IMR-90 (cell line): ENCODE measurements around the gene CATSPER1. TPM values are rescaled to one million over a fixed set of nuclear protein-coding genes. Genes with fewer than 3 reads are reported as not detected.

Experiments
- ATAC-seq: fragments of 200-7000 bp; cut with Tn5 transposase; 2 replicates; pipeline ENCODE4 v1.9.1; 2020; ENCODE audit warnings: low read depth, mild to moderate bottlenecking, moderate library complexity
- BruUV-seq: library from RNA; stranded (reverse); fragments of 400-500 nt; replicated peaks from 2 replicates; lab custom pipeline; 2021; lab: Mats Ljungman, UMichigan
- CTCF ChIA-PET: fragments of 300-600 bp; formaldehyde crosslinking; extraction: SDS; loops from one replicate; lab custom pipeline; 2021; ENCODE audit warnings: antibody characterized with exemption; lab: Yijun Ruan, JAX
- POLR2A ChIA-PET: fragments of 300-600 bp; sonication (Branson Sonifier 250); formaldehyde crosslinking; loops from one replicate; lab custom pipeline; 2022; ENCODE audit warnings: antibody characterized with exemption; ENCODE audit not compliant: unreplicated experiment; lab: Charles Lee
- DNase-seq: peaks from one replicate; pipeline ENCODE4 v3.0.0; 2013
- H2AFZ ChIP-seq: replicated peaks from 2 replicates; pipeline ENCODE3; 2013; ENCODE audit warnings: low read length, mild to moderate bottlenecking; ENCODE audit not compliant: poor library complexity
- H2AK5ac ChIP-seq: 2 replicates; pipeline ENCODE4 v1.6.1; 2013; ENCODE audit warnings: low read depth, low read length, inconsistent platforms
- H2AK9ac ChIP-seq: replicated peaks from 2 replicates; pipeline ENCODE3; 2013; ENCODE audit warnings: mild to moderate bottlenecking, low read depth, low read length, moderate library complexity; ENCODE audit not compliant: poor library complexity
- H2BK120ac ChIP-seq: 2 replicates; pipeline ENCODE4 v1.6.1; 2013; ENCODE audit warnings: low read depth, low read length, inconsistent platforms
- H2BK15ac ChIP-seq: 3 replicates; pipeline ENCODE4 v1.6.1; 2013; ENCODE audit warnings: low read depth, low read length, inconsistent platforms
- H2BK20ac ChIP-seq: 2 replicates; pipeline ENCODE4 v1.6.1; 2013; ENCODE audit warnings: low read depth, mild to moderate bottlenecking, inconsistent platforms, low read length, moderate library complexity
- H2BK5ac ChIP-seq: 2 replicates; pipeline ENCODE4 v1.6.1; 2013; ENCODE audit warnings: mild to moderate bottlenecking, low read depth, low read length, inconsistent platforms; ENCODE audit not compliant: poor library complexity, severe bottlenecking
- H3K14ac ChIP-seq: replicated peaks from 2 replicates; pipeline ENCODE4 v1.6.1; 2013; ENCODE audit warnings: low read depth, low read length, inconsistent platforms
- H3K18ac ChIP-seq: 2 replicates; pipeline ENCODE4 v1.6.1; 2013; ENCODE audit warnings: low read depth, low read length, control low read depth
- H3K23ac ChIP-seq: 2 replicates; pipeline ENCODE4 v1.6.1; 2013; ENCODE audit warnings: low read depth, low read length, inconsistent platforms
- H3K27ac ChIP-seq: 2 replicates; pipeline ENCODE4 v1.5.1; 2013; ENCODE audit warnings: mild to moderate bottlenecking, control low read depth, low read length; ENCODE audit not compliant: insufficient read depth
- H3K27me3 ChIP-seq: 2 replicates; pipeline ENCODE4 v1.6.1; 2013; ENCODE audit warnings: low read length; ENCODE audit not compliant: control insufficient read depth, insufficient read depth
- H3K36me3 ChIP-seq: 2 replicates; pipeline ENCODE4 v1.6.1; 2013; ENCODE audit warnings: low read length, mixed read lengths; ENCODE audit not compliant: control insufficient read depth, insufficient read depth
- H3K4ac ChIP-seq: 2 replicates; pipeline ENCODE4 v1.6.1; 2013; ENCODE audit warnings: low read depth, low read length, inconsistent platforms
- H3K4me1 ChIP-seq: 2 replicates; pipeline ENCODE4 v1.6.1; 2013; ENCODE audit warnings: low read length, mixed read lengths; ENCODE audit not compliant: control insufficient read depth, insufficient read depth
- H3K4me2 ChIP-seq: 2 replicates; pipeline ENCODE4 v1.6.1; 2013; ENCODE audit warnings: low read depth, mild to moderate bottlenecking, control low read depth, low read length, moderate library complexity
- H3K4me3 ChIP-seq: 2 replicates; pipeline ENCODE4 v1.5.1; 2013; ENCODE audit warnings: low read depth, mild to moderate bottlenecking, control low read depth, low read length, moderate library complexity; ENCODE audit not compliant: insufficient read depth
- H3K56ac ChIP-seq: 2 replicates; pipeline ENCODE4 v1.6.1; 2013; ENCODE audit warnings: low read length, inconsistent platforms; ENCODE audit not compliant: insufficient read depth; ENCODE audit errors: extremely low read depth
- H3K79me1 ChIP-seq, 2 experiments: 2 replicates each; pipeline ENCODE4 v1.6.1; 2013; ENCODE audit warnings: low read length in 2 of 2, inconsistent platforms in 1 of 2, low read depth in 1 of 2
- H3K9ac ChIP-seq: 2 replicates; pipeline ENCODE4 v1.6.1; 2013; ENCODE audit warnings: low read depth, low read length, control low read depth
- H3K9me1 ChIP-seq: 2 replicates; pipeline ENCODE4 v1.6.1; 2013; ENCODE audit warnings: low read length, inconsistent platforms; ENCODE audit not compliant: insufficient read depth
- H3K9me3 ChIP-seq: 2 replicates; pipeline ENCODE4 v1.6.1; 2013; ENCODE audit warnings: low read length; ENCODE audit not compliant: control insufficient read depth, insufficient read depth
- H4K20me1 ChIP-seq: 2 replicates; pipeline ENCODE4 v1.6.1; 2013; ENCODE audit warnings: low read length, inconsistent platforms; ENCODE audit not compliant: insufficient read depth
- H4K5ac ChIP-seq: 2 replicates; pipeline ENCODE4 v1.6.1; 2013; ENCODE audit warnings: mild to moderate bottlenecking, low read depth, low read length, control low read depth
- H4K8ac ChIP-seq, 2 experiments: 2 replicates each; pipeline ENCODE4 v1.6.1; 2013; ENCODE audit warnings: low read depth in 2 of 2, low read length in 2 of 2, control low read depth in 1 of 2, inconsistent platforms in 1 of 2
- H4K91ac ChIP-seq: 2 replicates; pipeline ENCODE4 v1.6.1; 2013; ENCODE audit warnings: low read depth, low read length, inconsistent platforms; ENCODE audit not compliant: insufficient read depth
- MAZ ChIP-seq: IDR thresholded peaks from 2 replicates; pipeline ENCODE4 v1.6.1; 2012; ENCODE audit warnings: low read depth, mild to moderate bottlenecking, low read length, improper control_type of control experiment, moderate library complexity, borderline replicate concordance
- POLR2A ChIP-seq: IDR thresholded peaks from 2 replicates; pipeline ENCODE4 v1.6.1; 2012; ENCODE audit warnings: mild to moderate bottlenecking, low read depth, low read length
- WGBS, 2 experiments: methylation state at CpG; one replicate each; pipeline versions ENCODE4 v1.1.5 to v1.1.7; 2013; ENCODE audit warnings: missing lambda C conversion rate in 2 of 2; ENCODE audit not compliant: insufficient read length in 1 of 2; ENCODE audit errors: extremely low coverage in 2 of 2; 5-methylcytosine and 5-hydroxymethylcytosine counted together
- dilution Hi-C: fragments of 300-500 bp; cut with HindIII; formaldehyde crosslinking; loops from one replicate; pipeline ENCODE4 v1.14.3; 2018; ENCODE audit warnings: low sequenced_read_pairs; ENCODE audit not compliant: unreplicated experiment
- in situ Hi-C: fragments of 300-500 bp; cut with MboI; formaldehyde crosslinking; loops from 3 replicates; pipeline ENCODE4 v1.14.3; 2019; ENCODE audit warnings: low sequenced_read_pairs, inconsistent platforms, mixed read lengths
- intact Hi-C: fragments of 100-400 bp; cut with micrococcal nuclease; formaldehyde crosslinking; loops from 2 replicates; pipeline ENCODE4 v1.10.0; 2022
- polyA plus RNA-seq, 3 experiments: library from polyadenylated mRNA; depleted of rRNA; stranded (reverse); fragments of >200 nt; gene quantifications; 2 replicates each; pipeline ENCODE4 v1.2.3, GENCODE V29; 2012; ENCODE audit warnings: low replicate concordance in 1 of 3
- total RNA-seq: library from RNA; depleted of rRNA; stranded (reverse); fragments of >200 nt; gene quantifications from 2 replicates; pipeline ENCODE4 v1.2.3, GENCODE V29; 2012

CATSPER1 gene
- total and polyA plus RNA-seq, 2 of the 4 experiments (the other 2 are of a cell fraction) = 0.18 to 0.91 TPM

DNA sequence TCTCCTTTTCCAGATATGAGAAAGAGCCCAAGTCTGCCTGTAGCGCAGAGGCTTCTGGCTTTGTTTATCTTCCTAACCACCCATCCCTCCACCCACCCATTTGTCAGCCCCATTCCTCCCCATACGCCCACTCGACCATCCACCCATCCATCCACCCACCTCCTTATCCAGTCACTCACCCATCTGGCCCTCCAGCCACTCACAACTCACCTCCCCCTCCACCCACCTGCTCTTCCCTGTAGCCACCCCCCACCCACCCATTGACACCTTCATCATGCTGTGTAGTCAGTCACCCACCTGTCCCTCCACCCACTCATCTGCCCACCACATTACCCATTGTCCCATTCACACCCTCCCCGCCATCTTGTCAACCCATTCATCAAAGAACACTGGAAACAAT lies 9.0 kb downstream of the CATSPER1 start:
- Histone ChIP-seq H3K18ac (no peak overlapping the region), H3K23ac (no peak overlapping the region), H4K5ac (no peak overlapping the region), H2AFZ (no peak overlapping the region), H3K27me3 (no peaks in the 10 kb centered on the region), H3K4me1 (peaks cover 18% of the 10 kb centered on the region), H3K9me1 (peaks cover 27% of the 10 kb centered on the region), H2BK120ac (no peak overlapping the region), H3K36me3 (no peaks in the 10 kb centered on the region), H3K56ac (no peak overlapping the region), H3K4me3 (no peak overlapping the region), H2BK5ac (no peak overlapping the region), H3K9me3 (no peaks in the 10 kb centered on the region), H4K8ac (no peak overlapping the region), H2BK20ac (no peak overlapping the region), H3K4ac (no peak overlapping the region), H2BK15ac (no peak overlapping the region), H3K79me1 (peaks cover 0 to 4% of the 10 kb centered on the region in 2 experiments; a peak in 1 of 4 replicates), H3K14ac (no peak overlapping the region), H4K20me1 (no peaks in the 10 kb centered on the region; the same call in 1 of the 2 replicates), H2AK9ac (no peak overlapping the region), H4K91ac (no peak overlapping the region), H2AK5ac (no peak overlapping the region), H3K9ac (no peak overlapping the region), H3K4me2 (no peak overlapping the region), H3K27ac (no peak overlapping the region)
- CTCF ChIA-PET = no interaction called here
- 80% methylated on average over 1 of the region's 4 CpGs; no CpG with 5 or more reads in 1 of the 2 experiments for WGBS, 2 experiments
- DNase-seq = no peak
- intact Hi-C loops (no loop called here), in situ Hi-C loops (no loop called here), dilution Hi-C loops (no loop called here)
- TF ChIP-seq POLR2A = no peak
- no peak for TF ChIP-seq MAZ
- POLR2A ChIA-PET = no interaction called here
- no TSS peak for BruUV-seq
- no peak for ATAC-seq
